GM12878 (cell line): ENCODE measurements around the gene OPCML. TPM values are rescaled to one million over a fixed set of nuclear protein-coding genes. Genes with fewer than 3 reads are reported as not detected.

Source experiments
- ATAC-seq: fragments of 200-7000 bp; cut with Tn5 transposase; 3 replicates; pipeline ENCODE4 v1.9.1; 2020; ENCODE audit warnings: mild to moderate bottlenecking, moderate library complexity
- BruUV-seq: library from RNA; stranded (reverse); fragments of 400-500 nt; replicated peaks from 2 replicates; lab custom pipeline; 2021; lab: Mats Ljungman, UMichigan
- CTCF ChIA-PET: fragments of 300-600 bp; sonication (Branson Sonifier 250); formaldehyde crosslinking; extraction: SDS; loops from one replicate; lab custom pipeline; 2021; ENCODE audit warnings: inconsistent platforms; lab: Yijun Ruan, JAX
- POLR2A ChIA-PET: fragments of 350-600 bp; formaldehyde crosslinking; extraction: SDS; loops from one replicate; lab custom pipeline; 2021; ENCODE audit warnings: inconsistent platforms; lab: Charles Lee
- RAD21 ChIA-PET: fragments of 300-600 bp; sonication (Branson Sonifier 250); formaldehyde crosslinking; loops from one replicate; lab custom pipeline; 2023; ENCODE audit warnings: antibody characterized with exemption; ENCODE audit not compliant: unreplicated experiment; lab: Charles Lee
- SMC1A ChIA-PET: fragments of 300-600 bp; sonication (Branson Sonifier 250); formaldehyde crosslinking; loops from one replicate; lab custom pipeline; 2023; ENCODE audit not compliant: unreplicated experiment, uncharacterized antibody; lab: Charles Lee
- DNase-seq: peaks from one replicate; pipeline ENCODE4 v3.0.0-alpha.2; 2011; ENCODE audit warnings: low read depth, low spot score
- FAIRE-seq: peaks from 3 replicates; lab custom pipeline; 2011; peaks lifted over from hg19 to GRCh38; lab: Jason Lieb, UNC
- H2AFZ ChIP-seq: 2 replicates; pipeline ENCODE4 v1.6.0; 2011; ENCODE audit warnings: low read depth, low read length, control low read depth; ENCODE audit not compliant: control insufficient read depth
- H3K27ac ChIP-seq: 2 replicates; pipeline ENCODE4 v1.5.1; 2011; ENCODE audit warnings: control low read depth; ENCODE audit not compliant: control insufficient read depth, insufficient read depth
- H3K27me3 ChIP-seq, 2 experiments: replicated peaks in 1 of 2; 2 replicates each; pipeline versions ENCODE4 v1.6.0 to v1.6.1; 2011; ENCODE audit warnings: low read length in 1 of 2; ENCODE audit not compliant: control insufficient read depth in 2 of 2, insufficient read depth in 2 of 2
- H3K36me3 ChIP-seq, 2 experiments: 2 replicates each; pipeline ENCODE4 v1.5.1; 2011; ENCODE audit warnings: low read length in 1 of 2; ENCODE audit not compliant: control insufficient read depth in 2 of 2, insufficient read depth in 2 of 2
- H3K4me1 ChIP-seq: 2 replicates; pipeline ENCODE4 v1.6.1; 2011; ENCODE audit warnings: mild to moderate bottlenecking, low read length, moderate library complexity, mixed read lengths; ENCODE audit not compliant: control insufficient read depth, insufficient read depth
- H3K4me2 ChIP-seq: 2 replicates; pipeline ENCODE4 v1.6.0; 2011; ENCODE audit warnings: control low read depth; ENCODE audit not compliant: control insufficient read depth, insufficient read depth
- H3K4me3 ChIP-seq: fragments of 200-600 bp; sonication (generic); 2 replicates; pipeline ENCODE4 v1.5.1; 2016
- H3K79me2 ChIP-seq: 2 replicates; pipeline ENCODE4 v1.6.0; 2011; ENCODE audit warnings: low read length; ENCODE audit not compliant: control insufficient read depth, insufficient read depth
- H3K9ac ChIP-seq: 2 replicates; pipeline ENCODE4 v1.8.0; 2011; ENCODE audit warnings: low read length, control low read depth, mixed read lengths; ENCODE audit not compliant: control insufficient read depth, insufficient read depth
- H3K9me3 ChIP-seq: replicated peaks from 3 replicates; pipeline ENCODE4 v1.5.1; 2011; ENCODE audit warnings: mild to moderate bottlenecking, low read length; ENCODE audit not compliant: control insufficient read depth, insufficient read depth
- H4K20me1 ChIP-seq: 2 replicates; pipeline ENCODE4 v1.6.0; 2011; ENCODE audit not compliant: control insufficient read depth, insufficient read depth
- EP300 ChIP-seq, 2 experiments: fragments of 150-350 bp in 1 of 2; IDR thresholded peaks; 2 replicates each; pipeline ENCODE4 v1.6.1; 2011 to 2012; ENCODE audit warnings: low read depth in 2 of 2, low read length in 2 of 2, borderline replicate concordance in 1 of 2, improper control_type of control experiment in 1 of 2, inconsistent platforms in 1 of 2; ENCODE audit not compliant: control insufficient read depth in 1 of 2
- FOS ChIP-seq: IDR thresholded peaks from 3 replicates; pipeline ENCODE4 v1.6.1; 2011; ENCODE audit warnings: borderline replicate concordance; ENCODE audit not compliant: insufficient read length; ENCODE audit errors: extremely low read depth
- IRF4 ChIP-seq: IDR thresholded peaks from 2 replicates; pipeline ENCODE4 v1.6.1; 2011; ENCODE audit warnings: low read depth, low read length
- KDM1A ChIP-seq: fragments of 200-600 bp; sonication (generic); IDR thresholded peaks from 2 replicates; pipeline ENCODE4 v1.6.1; 2016; ENCODE audit warnings: borderline replicate concordance
- NBN ChIP-seq: fragments of 450-650 bp; IDR thresholded peaks from 2 replicates; pipeline ENCODE4 v1.6.1; 2016
- NFIC ChIP-seq: IDR thresholded peaks from 2 replicates; pipeline ENCODE4 v1.6.1; 2012; ENCODE audit warnings: low read depth, mild to moderate bottlenecking, inconsistent platforms, low read length, moderate library complexity
- NKRF ChIP-seq: fragments of 450-650 bp; conservative IDR thresholded peaks from 2 replicates; pipeline ENCODE4 v1.6.1; 2017; ENCODE audit warnings: mild to moderate bottlenecking, moderate library complexity
- POLR2A ChIP-seq: IDR thresholded peaks from 2 replicates; pipeline ENCODE4 v1.6.1; 2011; ENCODE audit warnings: low read depth, mild to moderate bottlenecking, low read length
- SREBF1 ChIP-seq: IDR thresholded peaks from 2 replicates; pipeline ENCODE4 v1.6.1; 2012; ENCODE audit warnings: mild to moderate bottlenecking, low read length
- SREBF2 ChIP-seq: IDR thresholded peaks from 2 replicates; pipeline ENCODE4 v1.6.1; 2012; ENCODE audit warnings: mild to moderate bottlenecking, low read length
- SUZ12 ChIP-seq: fragments of 200-600 bp; sonication (generic); IDR thresholded peaks from one replicate; pipeline ENCODE4 v1.6.1; 2018; ENCODE audit warnings: antibody characterized with exemption, mild to moderate bottlenecking; ENCODE audit not compliant: unreplicated experiment
- WRNIP1 ChIP-seq: IDR thresholded peaks from 2 replicates; pipeline ENCODE4 v1.6.1; 2011; ENCODE audit warnings: low read depth, low read length, improper control_type of control experiment, borderline replicate concordance
- ZNF622 ChIP-seq: fragments of 450-650 bp; IDR thresholded peaks from 2 replicates; pipeline ENCODE4 v1.6.1; 2017; ENCODE audit warnings: mild to moderate bottlenecking, inconsistent platforms
- WGBS: methylation state at CpG from one replicate; pipeline ENCODE4 v1.1.6; 2016; ENCODE audit warnings: low lambda C conversion rate; ENCODE audit not compliant: insufficient replicate concordance, insufficient coverage; ENCODE audit errors: missing lambda C conversion rate; 5-methylcytosine and 5-hydroxymethylcytosine counted together
- in situ Hi-C: fragments of 300-500 bp; cut with MboI; formaldehyde crosslinking; loops from 9 replicates; pipeline ENCODE4 v1.14.3; 2018; ENCODE audit warnings: mixed read lengths
- intact Hi-C: fragments of 100-400 bp; cut with micrococcal nuclease; formaldehyde crosslinking; loops from one replicate; pipeline ENCODE4 v1.14.2; 2022; ENCODE audit not compliant: unreplicated experiment
- polyA plus RNA-seq, 11 experiments: library from polyadenylated mRNA; depleted of rRNA in 4 of 11; unstranded in 6 of 11; stranded (reverse) in 5 of 11; fragments of >200 nt; fragmentation: Nextera tagmentation in 4 of 11; fragmentation: Illumina TruSeq in 1 of 11; extraction: Ambion mirVana in 4 of 11; extraction: Trizol in 1 of 11; gene quantifications; 1 replicate in 1 of 11; 2 replicates in 10 of 11; pipeline versions ENCODE4 v1.2.1 to v1.2.3, GENCODE V29; 2011 to 2016; ENCODE audit warnings: inconsistent platforms in 2 of 11, missing spikeins in 2 of 11, low read depth in 1 of 11
- total RNA-seq, 4 experiments: library from RNA; depleted of rRNA in 3 of 4; stranded (reverse); fragments of >200 nt in 3 of 4; fragmentation: Illumina TruSeq in 1 of 4; extraction: Trizol in 1 of 4; gene quantifications; 2 replicates each; pipeline versions ENCODE4 v1.2.1 to v1.2.3, GENCODE V29; 2013 to 2021

Gene OPCML
- total and polyA plus RNA-seq, 10 of the 15 experiments (the other 5 are each of a cell fraction or from before 2014, with no cell fraction given) = 0.84 TPM; not detected in 9

- H4K20me1 ChIP-seq = no peaks in the 10 kb centered on the region
- no peaks in the 10 kb centered on the region for H3K4me1 ChIP-seq
- no peaks in the 10 kb centered on the region; a peak in 1 of 4 replicates for H3K27me3 ChIP-seq
- H3K9ac ChIP-seq = no peak overlapping the region
- no peak for DNase-seq
- no TSS peak for BruUV-seq
- FAIRE-seq = no peak
- no peak overlapping the region for H2AFZ ChIP-seq
- no peaks in the 10 kb centered on the region for H3K9me3 ChIP-seq
- no peak overlapping the region for H3K4me3 ChIP-seq
- H3K4me2 ChIP-seq = no peak overlapping the region
- ChIA-PET CTCF (interaction anchor here (1.0 to 2.1 kb wide), 2 partner anchors 35 to 36 kb away, joined by 4 to 6 read pairs; no protein-coding TSS in a partner anchor), SMC1A (interaction anchor here (1.1 kb wide), 1 partner anchor 12 kb away, joined by 5 read pairs; no protein-coding TSS in a partner anchor), RAD21 (no interaction called here), POLR2A (no interaction called here)
- intact Hi-C loops (no loop called here), in situ Hi-C loops (no loop called here)
- no peak overlapping the region for H3K27ac ChIP-seq
- TF ChIP-seq NFIC (no peak), KDM1A (no peak), WRNIP1 (no peak), SUZ12 (no peak), NBN (no peak), SREBF2 (no peak), POLR2A (no peak), ZNF622 (no peak), SREBF1 (no peak), FOS (no peak), NKRF (no peak), EP300 (IDR thresholded peaks at IDR 0.05; ENCODE audit: borderline replicate concordance in 1 of 2, control insufficient read depth in 1 of 2, low read depth in 2 of 2, low read length in 2 of 2) (no peak), IRF4 (no peak)
- no peak for ATAC-seq
- H3K36me3 ChIP-seq = no peaks in the 10 kb centered on the region
- WGBS = 22% methylated on average over 5 of the region's 5 CpGs
- H3K79me2 ChIP-seq = no peaks in the 10 kb centered on the region
Measured at GRCh38 chr11:132904607-132905006, 627.7 kb downstream of the OPCML start.
